HepG2 (cell line): ENCODE results near the gene NUP58. TPM values are rescaled to one million over a fixed set of nuclear protein-coding genes. Genes with fewer than 3 reads are reported as not detected.

Experiments used
- ARID5B ChIP-seq: IDR thresholded peaks from 2 replicates; pipeline ENCODE4 v1.4.0; 2020; ENCODE audit warnings: mild to moderate bottlenecking, missing genetic modification reagents
- CBX1 ChIP-seq: IDR thresholded peaks from one replicate; pipeline ENCODE4 v1.6.1; 2016; ENCODE audit warnings: antibody characterized with exemption, low read depth
- ESRRA ChIP-seq: sonication (generic); formaldehyde crosslinking; IDR thresholded peaks from 2 replicates; pipeline ENCODE4 v1.5.1; 2020; ENCODE audit warnings: mild to moderate bottlenecking, low read depth, missing genetic modification reagents
- FOXK1 ChIP-seq: sonication (generic); formaldehyde crosslinking; IDR thresholded peaks from 2 replicates; pipeline ENCODE4 v1.4.0; 2020; ENCODE audit warnings: low read depth, missing genetic modification reagents, borderline replicate concordance
- FUBP1 ChIP-seq: sonication (generic); formaldehyde crosslinking; IDR thresholded peaks from 2 replicates; pipeline ENCODE4 v1.5.1; 2020; ENCODE audit warnings: missing genetic modification reagents, mild to moderate bottlenecking, borderline replicate concordance
- HMG20B ChIP-seq: conservative IDR thresholded peaks from 2 replicates; pipeline ENCODE4 v1.6.1; 2016; ENCODE audit warnings: missing genetic modification reagents, missing compliant biosample characterization
- JUN ChIP-seq: sonication (generic); formaldehyde crosslinking; IDR thresholded peaks from 2 replicates; pipeline ENCODE4 v1.4.0; 2020; ENCODE audit warnings: mild to moderate bottlenecking, missing genetic modification reagents
- MTF2 ChIP-seq: sonication (generic); formaldehyde crosslinking; IDR thresholded peaks from 2 replicates; pipeline ENCODE4 v1.5.0; 2020; ENCODE audit warnings: missing genetic modification reagents, borderline replicate concordance
- NONO ChIP-seq, 2 experiments: fragments of 450-650 bp in 1 of 2; sonication (generic) in 1 of 2; formaldehyde crosslinking in 1 of 2; IDR thresholded peaks in 1 of 2; conservative IDR thresholded peaks in 1 of 2; 2 replicates each; pipeline versions ENCODE4 v1.6.1 to v1.8.0; 2017 to 2022; ENCODE audit warnings: mild to moderate bottlenecking in 1 of 2, missing genetic modification reagents in 1 of 2, moderate library complexity in 1 of 2
- PHB2 ChIP-seq: fragments of 450-650 bp; IDR thresholded peaks from 2 replicates; pipeline ENCODE4 v1.6.1; 2018; ENCODE audit not compliant: partially characterized antibody
- RELA ChIP-seq: sonication (generic); formaldehyde crosslinking; IDR thresholded peaks from 2 replicates; pipeline ENCODE4 v1.4.0; 2020; ENCODE audit warnings: missing genetic modification reagents
- RFX3 ChIP-seq: IDR thresholded peaks from 2 replicates; pipeline ENCODE4 v1.6.1; 2016; ENCODE audit warnings: missing biosample characterization, missing genetic modification reagents
- SP140L ChIP-seq: sonication (generic); formaldehyde crosslinking; IDR thresholded peaks from 2 replicates; pipeline ENCODE4 v1.4.0; 2020; ENCODE audit warnings: missing genetic modification reagents, borderline replicate concordance
- U2AF2 ChIP-seq: fragments of 200-400 bp; formaldehyde crosslinking; IDR thresholded peaks from 2 replicates; pipeline ENCODE4 v1.6.1; 2017; ENCODE audit warnings: low read depth, mild to moderate bottlenecking, low read length
- ZIK1 ChIP-seq: sonication (generic); formaldehyde crosslinking; IDR thresholded peaks from 2 replicates; pipeline ENCODE4 v1.5.0; 2020; ENCODE audit warnings: mild to moderate bottlenecking, low read depth, missing genetic modification reagents, borderline replicate concordance
- ZMYM2 ChIP-seq: sonication (generic); formaldehyde crosslinking; IDR thresholded peaks from 2 replicates; pipeline ENCODE4 v1.8.0; 2022; ENCODE audit warnings: mild to moderate bottlenecking, missing genetic modification reagents
- ZNF296 ChIP-seq: sonication (generic); formaldehyde crosslinking; conservative IDR thresholded peaks from 2 replicates; pipeline ENCODE4 v1.5.0; 2020; ENCODE audit warnings: mild to moderate bottlenecking, missing genetic modification reagents
- ZNF605 ChIP-seq: sonication (generic); formaldehyde crosslinking; IDR thresholded peaks from 2 replicates; pipeline ENCODE4 v1.8.0; 2022; ENCODE audit warnings: mild to moderate bottlenecking, missing genetic modification reagents
- ZNF652 ChIP-seq: IDR thresholded peaks from 2 replicates; pipeline ENCODE4 v1.6.1; 2016; ENCODE audit warnings: low read depth, borderline replicate concordance
- ZSCAN12 ChIP-seq: sonication (generic); formaldehyde crosslinking; IDR thresholded peaks from 2 replicates; pipeline ENCODE4 v1.9.0; 2021; ENCODE audit warnings: mild to moderate bottlenecking, missing genetic modification reagents
- ZSCAN22 ChIP-seq: sonication (generic); formaldehyde crosslinking; IDR thresholded peaks from 2 replicates; pipeline ENCODE4 v1.4.0; 2020; ENCODE audit warnings: mild to moderate bottlenecking, missing genetic modification reagents
- ZUFSP ChIP-seq: sonication (generic); formaldehyde crosslinking; IDR thresholded peaks from 2 replicates; pipeline ENCODE4 v1.9.0; 2021; ENCODE audit warnings: missing genetic modification reagents, mild to moderate bottlenecking, borderline replicate concordance
- polyA plus RNA-seq, 8 experiments: library from polyadenylated mRNA; depleted of rRNA in 3 of 8; stranded (reverse) in 7 of 8; unstranded in 1 of 8; fragments of >200 nt; fragmentation: Illumina TruSeq in 4 of 8; extraction: Trizol in 4 of 8; gene quantifications; 2 replicates each; pipeline versions ENCODE4 v1.2.1 to v1.2.3, GENCODE V29; 2011 to 2016; ENCODE audit warnings: low read depth in 4 of 8, missing spikeins in 1 of 8, mixed read lengths in 1 of 8; ENCODE audit not compliant: insufficient read depth in 1 of 8
- total RNA-seq, 5 experiments: library from RNA; depleted of rRNA; stranded (reverse); fragments of >200 nt; fragmentation: Illumina TruSeq; extraction: Trizol; gene quantifications; 2 replicates each; pipeline ENCODE4 v1.2.3, GENCODE V29; 2016; ENCODE audit warnings: low read depth in 1 of 5

The NUP58 gene
- total and polyA plus RNA-seq, 2 of the 13 experiments (the other 11 are each of a cell fraction or from before 2014, with no cell fraction given): 45.4 to 46.5 TPM

- no peak for TF ChIP-seq PHB2
- TF ChIP-seq ZNF605 (CRISPR knock-in tag): no peak
- no peak for TF ChIP-seq RFX3
- TF ChIP-seq HMG20B: no peak
- TF ChIP-seq JUN (CRISPR knock-in tag): no peak
- no peak for TF ChIP-seq MTF2
- TF ChIP-seq FUBP1 (CRISPR knock-in tag): no peak
- TF ChIP-seq RELA (CRISPR knock-in tag): no peak
- peak; percentile 50; the same call in 1 of the 2 replicates for TF ChIP-seq ZIK1 (CRISPR knock-in tag)
- TF ChIP-seq ZNF296 (CRISPR knock-in tag): 0 out of 2 replicates have a peak, but pooled peaks have one; percentile 33
- no peak for TF ChIP-seq ZMYM2 (CRISPR knock-in tag)
- no peak for TF ChIP-seq U2AF2
- no peak for TF ChIP-seq NONO (IDR thresholded peaks at IDR 0.05)
- peak; percentile 65 for TF ChIP-seq NONO (CRISPR knock-in tag; conservative IDR thresholded peaks at IDR 0.05)
- TF ChIP-seq CBX1: peak; percentile 41
- TF ChIP-seq SP140L (CRISPR knock-in tag): no peak
- TF ChIP-seq ESRRA (CRISPR knock-in tag): 0 out of 2 replicates have a peak, but pooled peaks have one; percentile 21
- peak; percentile 43; the same call in 1 of the 2 replicates for TF ChIP-seq FOXK1
- 0 out of 2 replicates have a peak, but pooled peaks have one; percentile 14 for TF ChIP-seq ZSCAN22 (CRISPR knock-in tag)
- TF ChIP-seq ARID5B (CRISPR knock-in tag): peak; percentile 43
- TF ChIP-seq ZNF652 (CRISPR knock-in tag): no peak
- TF ChIP-seq ZUFSP (CRISPR knock-in tag): no peak
- TF ChIP-seq ZSCAN12 (CRISPR knock-in tag): no peak
Observed at GRCh38 chr13:25301347-25302113, at the start of gene NUP58 (continued).
